ENCODE results near the gene IGFBP5. TPM values are rescaled to one million over a fixed set of nuclear protein-coding genes. Genes with fewer than 3 reads are reported as not detected.

Gene IGFBP5
- total and polyA plus RNA-seq, 2 donors (not counting 3 experiments of a cell fraction or from before 2014, with no cell fraction given), result 0.06 TPM; not detected in 1

DNA sequence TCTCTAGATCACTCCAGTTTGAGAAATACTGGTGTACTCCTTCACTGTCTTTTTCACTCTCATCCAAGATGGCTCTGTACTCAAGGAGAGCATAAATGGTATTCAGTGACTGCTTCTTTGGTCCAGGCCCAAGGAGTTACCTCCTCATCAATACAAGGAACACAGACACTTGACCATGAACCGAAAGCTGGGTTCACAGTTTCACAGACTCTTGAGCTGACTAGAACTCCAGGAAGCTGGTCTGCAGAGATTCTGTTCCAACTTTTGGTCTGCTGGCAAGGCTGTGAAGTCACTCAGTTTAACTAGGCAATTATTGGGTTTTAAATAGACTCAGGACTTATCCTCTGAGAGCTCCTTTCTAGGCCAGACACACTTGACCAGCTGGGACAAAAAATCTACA lies 7.4 kb upstream of the IGFBP5 start:
- DNase-seq (ENCODE audit: low read depth, low spot score) (no peak), FAIRE-seq (no peak)
- H3K9me3 ChIP-seq (replicated peaks; ENCODE audit: control insufficient read depth, insufficient read depth, low read length), result no peaks in the 10 kb centered on the region
- ChIA-PET POLR2A (no interaction called here), CTCF (interaction anchor here (0.9 to 1.7 kb wide), 3 partner anchors 13 to 464 kb away, joined by 3 to 5 read pairs (median 3); no protein-coding TSS in a partner anchor)
- H3K4me3 ChIP-seq (replicated peaks in 1 of 3; ENCODE audit: insufficient read depth in 1 of 3, low read depth in 1 of 3, low read length in 3 of 3), result no peak overlapping the region
- no peaks in the 10 kb centered on the region for H3K4me1 ChIP-seq (ENCODE audit: control insufficient read depth, extremely low read depth, insufficient read depth, low read length)
- peaks cover 15 to 20% of the 10 kb centered on the region in 2 experiments for H3K27me3 ChIP-seq (ENCODE audit: control insufficient read depth in 2 of 2, insufficient read depth in 2 of 2, low read length in 2 of 2)
- no peak for TF ChIP-seq MYC (IDR thresholded peaks at IDR 0.05; ENCODE audit: low read depth, low read length)
- no peak for TF ChIP-seq JUN (IDR thresholded peaks at IDR 0.05; ENCODE audit: borderline replicate concordance, insufficient read depth, insufficient read length, low read depth)
- no peak for TF ChIP-seq EZH2 (IDR thresholded peaks at IDR 0.05; ENCODE audit: borderline replicate concordance, low read depth, low read length, severe bottlenecking)
- no peak for TF ChIP-seq POLR2AphosphoS5 (IDR thresholded peaks at IDR 0.05; ENCODE audit: insufficient read depth, low read depth, low read length)
- TF ChIP-seq, protein P1, sequence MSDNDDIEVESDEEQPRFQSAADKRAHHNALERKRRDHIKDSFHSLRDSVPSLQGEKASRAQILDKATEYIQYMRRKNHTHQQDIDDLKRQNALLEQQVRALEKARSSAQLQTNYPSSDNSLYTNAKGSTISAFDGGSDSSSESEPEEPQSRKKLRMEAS (IDR thresholded peaks at IDR 0.05; ENCODE audit: insufficient read depth, insufficient read length), result no peak
- TF ChIP-seq POLR2A (IDR thresholded peaks at IDR 0.05; ENCODE audit: low read depth, low read length), result no peak
- TF ChIP-seq FOS (IDR thresholded peaks at IDR 0.05; ENCODE audit: borderline replicate concordance, insufficient read depth, low read length), result no peak
- no peak for TF ChIP-seq GATA2 (IDR thresholded peaks at IDR 0.05; ENCODE audit: insufficient read depth, insufficient read length, low read depth, low read length)
- TF ChIP-seq, protein P2, sequence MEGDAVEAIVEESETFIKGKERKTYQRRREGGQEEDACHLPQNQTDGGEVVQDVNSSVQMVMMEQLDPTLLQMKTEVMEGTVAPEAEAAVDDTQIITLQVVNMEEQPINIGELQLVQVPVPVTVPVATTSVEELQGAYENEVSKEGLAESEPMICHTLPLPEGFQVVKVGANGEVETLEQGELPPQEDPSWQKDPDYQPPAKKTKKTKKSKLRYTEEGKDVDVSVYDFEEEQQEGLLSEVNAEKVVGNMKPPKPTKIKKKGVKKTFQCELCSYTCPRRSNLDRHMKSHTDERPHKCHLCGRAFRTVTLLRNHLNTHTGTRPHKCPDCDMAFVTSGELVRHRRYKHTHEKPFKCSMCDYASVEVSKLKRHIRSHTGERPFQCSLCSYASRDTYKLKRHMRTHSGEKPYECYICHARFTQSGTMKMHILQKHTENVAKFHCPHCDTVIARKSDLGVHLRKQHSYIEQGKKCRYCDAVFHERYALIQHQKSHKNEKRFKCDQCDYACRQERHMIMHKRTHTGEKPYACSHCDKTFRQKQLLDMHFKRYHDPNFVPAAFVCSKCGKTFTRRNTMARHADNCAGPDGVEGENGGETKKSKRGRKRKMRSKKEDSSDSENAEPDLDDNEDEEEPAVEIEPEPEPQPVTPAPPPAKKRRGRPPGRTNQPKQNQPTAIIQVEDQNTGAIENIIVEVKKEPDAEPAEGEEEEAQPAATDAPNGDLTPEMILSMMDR (IDR thresholded peaks at IDR 0.05; ENCODE audit: extremely low read depth in 1 of 2, insufficient read depth in 1 of 2, low read depth in 1 of 2, low read length in 2 of 2), result no peak
- H3K9ac ChIP-seq (replicated peaks; ENCODE audit: extremely low read depth, insufficient read depth, low read length), result no peak overlapping the region
- no TSS peak for BruUV-seq (replicated peaks)
- no peaks in the 10 kb centered on the region for H3K79me2 ChIP-seq (ENCODE audit: control insufficient read depth, insufficient read depth, low read length)
- no peaks in the 10 kb centered on the region for H4K20me1 ChIP-seq (replicated peaks; ENCODE audit: control insufficient read depth, extremely low read depth, insufficient read depth, low read length)
- H3K4me2 ChIP-seq (ENCODE audit: insufficient read depth, low read length), result no peak overlapping the region
- no peak overlapping the region for H2AFZ ChIP-seq (ENCODE audit: low read depth, low read length)
- H3K27ac ChIP-seq (ENCODE audit: insufficient read depth, low read depth, low read length), result no peak overlapping the region
- H3K36me3 ChIP-seq (ENCODE audit: control insufficient read depth in 2 of 2, extremely low read depth in 1 of 2, insufficient read depth in 2 of 2, low read length in 2 of 2), result no peaks in the 10 kb centered on the region
- H3K9me1 ChIP-seq (replicated peaks; ENCODE audit: control insufficient read depth, extremely low read depth, insufficient read depth, low read length), result no peaks in the 10 kb centered on the region
- intact Hi-C loops (cut with micrococcal nuclease) (no loop called here), dilution Hi-C loops (cut with MboI; ENCODE audit: extremely low pct_ligation_motif_present, low sequenced_read_pairs) (no loop called here)
